PFSK-1 (cell line): ENCODE data around the gene ALDH8A1.

ENCODE experiments used
- POLR2AphosphoS5 ChIP-seq: IDR thresholded peaks from 2 replicates; pipeline ENCODE4 v1.6.1; 2012; ENCODE audit warnings: low read depth, mild to moderate bottlenecking, control low read depth, low read length, moderate library complexity
- SIN3A ChIP-seq: IDR thresholded peaks from 2 replicates; pipeline ENCODE4 v1.6.1; 2012; ENCODE audit warnings: mild to moderate bottlenecking, low read length, moderate library complexity, borderline replicate concordance; ENCODE audit not compliant: insufficient read depth
- TAF1 ChIP-seq: IDR thresholded peaks from 2 replicates; pipeline ENCODE4 v1.6.1; 2012; ENCODE audit warnings: low read length, control low read depth, borderline replicate concordance; ENCODE audit not compliant: insufficient read depth

GRCh38 chr6:134902074-134902861, 47.6 kb downstream of the ALDH8A1 start:
- no peak for TF ChIP-seq SIN3A
- no peak for TF ChIP-seq TAF1
- TF ChIP-seq POLR2AphosphoS5: no peak
